H9 (cell line): ENCODE measurements around the gene EAF1. TPM values are rescaled to one million over a fixed set of nuclear protein-coding genes. Genes with fewer than 3 reads are reported as not detected.

ENCODE experiments used
- DNase-seq: peaks from one replicate; pipeline ENCODE4 v3.0.0-alpha.2; 2017
- H2AFZ ChIP-seq: one replicate; pipeline ENCODE4 v1.6.1; 2013; ENCODE audit warnings: mild to moderate bottlenecking, low read length, control low read depth, moderate library complexity
- H2AK5ac ChIP-seq: 2 replicates; pipeline ENCODE4 v1.6.1; 2013; ENCODE audit warnings: low read length, control low read depth, mixed read lengths; ENCODE audit not compliant: insufficient read length
- H2BK120ac ChIP-seq: one replicate; pipeline ENCODE4 v1.6.1; 2013; ENCODE audit warnings: low read depth, mild to moderate bottlenecking, low read length, control low read depth, inconsistent platforms; ENCODE audit not compliant: poor library complexity, severe bottlenecking
- H2BK12ac ChIP-seq: 2 replicates; pipeline ENCODE4 v1.6.1; 2013; ENCODE audit warnings: low read length, control low read depth, mixed read lengths, low read depth; ENCODE audit not compliant: insufficient read length
- H2BK15ac ChIP-seq: 2 replicates; pipeline ENCODE4 v1.6.1; 2013; ENCODE audit warnings: low read depth, low read length, control low read depth
- H2BK20ac ChIP-seq: one replicate; pipeline ENCODE4 v1.6.1; 2013; ENCODE audit warnings: low read depth, mild to moderate bottlenecking, low read length, control low read depth, inconsistent platforms; ENCODE audit not compliant: poor library complexity, severe bottlenecking
- H2BK5ac ChIP-seq: 2 replicates; pipeline ENCODE4 v1.6.1; 2013; ENCODE audit warnings: low read length, control low read depth, mixed read lengths; ENCODE audit not compliant: insufficient read length
- H3K14ac ChIP-seq: 2 replicates; pipeline ENCODE4 v1.6.1; 2013; ENCODE audit warnings: low read length, control low read depth; ENCODE audit not compliant: insufficient read depth
- H3K18ac ChIP-seq: 2 replicates; pipeline ENCODE4 v1.6.1; 2013; ENCODE audit warnings: low read depth, mild to moderate bottlenecking, mixed read lengths, low read length, control low read depth; ENCODE audit not compliant: insufficient read length
- H3K23ac ChIP-seq: 2 replicates; pipeline ENCODE4 v1.6.1; 2013; ENCODE audit warnings: low read length, control low read depth, mixed read lengths, low read depth; ENCODE audit not compliant: insufficient read length
- H3K23me2 ChIP-seq: 2 replicates; pipeline ENCODE4 v1.6.1; 2013; ENCODE audit warnings: low read depth, mild to moderate bottlenecking, mixed read lengths, low read length, control low read depth; ENCODE audit not compliant: insufficient read length, poor library complexity, severe bottlenecking
- H3K27ac ChIP-seq: 2 replicates; pipeline ENCODE4 v1.5.1; 2013; ENCODE audit warnings: low read length, control low read depth, mixed read lengths, low read depth; ENCODE audit not compliant: insufficient read length
- H3K27me3 ChIP-seq: 2 replicates; pipeline ENCODE4 v1.6.1; 2013; ENCODE audit warnings: low read length, control low read depth, inconsistent platforms; ENCODE audit not compliant: insufficient read depth
- H3K4ac ChIP-seq: 2 replicates; pipeline ENCODE4 v1.6.1; 2013; ENCODE audit warnings: low read depth, mild to moderate bottlenecking, control low read depth, inconsistent platforms, low read length, moderate library complexity
- H3K4me1 ChIP-seq: 2 replicates; pipeline ENCODE4 v1.6.1; 2013; ENCODE audit warnings: low read length, control low read depth, inconsistent platforms; ENCODE audit not compliant: insufficient read depth
- H3K4me2 ChIP-seq: 2 replicates; pipeline ENCODE4 v1.6.1; 2013; ENCODE audit warnings: low read length, control low read depth, mixed read lengths; ENCODE audit not compliant: insufficient read length, insufficient read depth
- H3K56ac ChIP-seq: 2 replicates; pipeline ENCODE4 v1.6.1; 2013; ENCODE audit warnings: low read depth, mild to moderate bottlenecking, mixed read lengths, low read length, control low read depth; ENCODE audit not compliant: insufficient read length
- H3K79me1 ChIP-seq: 2 replicates; pipeline ENCODE4 v1.6.1; 2013; ENCODE audit warnings: low read depth, mild to moderate bottlenecking, moderate library complexity, low read length, control low read depth, inconsistent platforms; ENCODE audit not compliant: insufficient read depth, poor library complexity, severe bottlenecking
- H3K79me2 ChIP-seq: 2 replicates; pipeline ENCODE4 v1.6.1; 2013; ENCODE audit warnings: low read length, control low read depth, inconsistent platforms; ENCODE audit not compliant: insufficient read depth
- H3K9ac ChIP-seq: 2 replicates; pipeline ENCODE4 v1.6.1; 2013; ENCODE audit warnings: low read length, control low read depth, mixed read lengths; ENCODE audit not compliant: insufficient read length; ENCODE audit errors: extremely low read depth
- H3K9me3 ChIP-seq: one replicate; pipeline ENCODE4 v1.6.1; 2013; ENCODE audit warnings: low read depth, low read length, inconsistent platforms; ENCODE audit not compliant: control insufficient read depth
- H3T11ph ChIP-seq: one replicate; pipeline ENCODE4 v1.6.1; 2013; ENCODE audit warnings: mild to moderate bottlenecking, low read length, control low read depth, inconsistent platforms
- H4K20me1 ChIP-seq: one replicate; pipeline ENCODE4 v1.6.1; 2013; ENCODE audit not compliant: control insufficient read depth, insufficient read length, insufficient read depth
- H4K5ac ChIP-seq: 2 replicates; pipeline ENCODE4 v1.6.1; 2013; ENCODE audit warnings: low read depth, mild to moderate bottlenecking, mixed read lengths, low read length, control low read depth; ENCODE audit not compliant: insufficient read length
- H4K8ac ChIP-seq: replicated peaks from 2 replicates; pipeline ENCODE4 v1.6.1; 2013; ENCODE audit warnings: low read length, control low read depth, mixed read lengths, low read depth; ENCODE audit not compliant: insufficient read length
- H4K91ac ChIP-seq: 2 replicates; pipeline ENCODE4 v1.6.1; 2013; ENCODE audit warnings: low read depth, mild to moderate bottlenecking, moderate library complexity, mixed read lengths, low read length, control low read depth; ENCODE audit not compliant: insufficient read length
- H3K27ac Mint-ChIP-seq, 3 experiments: 2 replicates in 2 of 3; 3 replicates in 1 of 3; pipeline ENCODE4 v1.8.0; 2020 to 2021; ENCODE audit warnings: mixed read lengths in 3 of 3, mild to moderate bottlenecking in 1 of 3, moderate library complexity in 1 of 3
- H3K27me3 Mint-ChIP-seq: 2 replicates; pipeline ENCODE4 v1.8.0; 2021; ENCODE audit warnings: low read depth, mild to moderate bottlenecking, moderate library complexity, mixed read lengths
- H3K36me3 Mint-ChIP-seq, 3 experiments: 2 replicates in 2 of 3; 3 replicates in 1 of 3; pipeline ENCODE4 v1.8.0; 2020 to 2021; ENCODE audit warnings: low read depth in 3 of 3, mixed read lengths in 3 of 3; ENCODE audit not compliant: insufficient read depth in 1 of 3
- H3K4me1 Mint-ChIP-seq, 2 experiments: 2 replicates each; pipeline ENCODE4 v1.8.0; 2020; ENCODE audit warnings: mixed read lengths in 2 of 2
- H3K4me3 Mint-ChIP-seq, 2 experiments: 2 replicates in 1 of 2; 3 replicates in 1 of 2; pipeline ENCODE4 v1.8.0; 2020 to 2021; ENCODE audit warnings: mild to moderate bottlenecking in 2 of 2, mixed read lengths in 2 of 2, moderate library complexity in 1 of 2
- H3K9me3 Mint-ChIP-seq, 2 experiments: 2 replicates in 1 of 2; 3 replicates in 1 of 2; pipeline ENCODE4 v1.8.0; 2020; ENCODE audit warnings: mild to moderate bottlenecking in 2 of 2, mixed read lengths in 2 of 2, moderate library complexity in 1 of 2
- WGBS: extraction: QIAGEN DNeasy Blood & Tissue Kit; methylation state at CpG from one replicate; pipeline ENCODE4 v1.1.7; 2013; ENCODE audit warnings: missing lambda C conversion rate, low lambda C conversion rate, mixed read lengths; ENCODE audit not compliant: insufficient read length; ENCODE audit errors: extremely low coverage; 5-methylcytosine and 5-hydroxymethylcytosine counted together
- total RNA-seq: library from RNA; stranded (reverse); gene quantifications from 2 replicates; pipeline ENCODE4 v1.2.1, GENCODE V29; 2021
- TF ChIP-seq, protein P1 (sequence below): fragments of 200-600 bp; sonication (generic); conservative IDR thresholded peaks from 3 replicates; pipeline ENCODE4 v1.8.0; 2021; ENCODE audit warnings: antibody characterized with exemption, mild to moderate bottlenecking

The EAF1 gene
- total RNA-seq, 1 experiment from 2014 or later = 34.3 TPM

GRCh38 chr3:15476378-15476777 is 49.0 kb downstream of the EAF1 start:
- Mint-ChIP-seq H3K27me3 (peaks cover 2% of the 10 kb centered on the region), H3K9me3 (no peaks in the 10 kb centered on the region), H3K27ac (no peak overlapping the region), H3K4me3 (no peak overlapping the region), H3K36me3 (no peaks in the 10 kb centered on the region), H3K4me1 (peaks cover 7% of the 10 kb centered on the region in 2 experiments)
- Histone ChIP-seq H2BK20ac (no peak overlapping the region), H3K79me1 (no peaks in the 10 kb centered on the region), H2BK12ac (no peak overlapping the region), H3K4ac (no peak overlapping the region), H3K27me3 (no peaks in the 10 kb centered on the region), H3K18ac (no peak overlapping the region), H3K14ac (no peak overlapping the region), H4K91ac (no peak overlapping the region), H3K79me2 (no peaks in the 10 kb centered on the region), H2BK5ac (no peak overlapping the region), H3K9ac (no peak overlapping the region), H3K23ac (no peak overlapping the region), H3T11ph (no peak overlapping the region), H3K4me1 (no peaks in the 10 kb centered on the region), H3K23me2 (no peaks in the 10 kb centered on the region), H2AK5ac (no peak overlapping the region), H2AFZ (no peak overlapping the region), H3K27ac (no peak overlapping the region), H4K20me1 (no peaks in the 10 kb centered on the region), H3K9me3 (no peaks in the 10 kb centered on the region), H3K4me2 (no peak overlapping the region), H4K8ac (no peak overlapping the region), H4K5ac (no peak overlapping the region), H3K56ac (no peak overlapping the region), H2BK120ac (no peak overlapping the region), H2BK15ac (no peak overlapping the region)
- no peak for DNase-seq
- WGBS = no CpG with 5 or more reads among the region's 3 CpGs
- TF ChIP-seq, protein P1, sequence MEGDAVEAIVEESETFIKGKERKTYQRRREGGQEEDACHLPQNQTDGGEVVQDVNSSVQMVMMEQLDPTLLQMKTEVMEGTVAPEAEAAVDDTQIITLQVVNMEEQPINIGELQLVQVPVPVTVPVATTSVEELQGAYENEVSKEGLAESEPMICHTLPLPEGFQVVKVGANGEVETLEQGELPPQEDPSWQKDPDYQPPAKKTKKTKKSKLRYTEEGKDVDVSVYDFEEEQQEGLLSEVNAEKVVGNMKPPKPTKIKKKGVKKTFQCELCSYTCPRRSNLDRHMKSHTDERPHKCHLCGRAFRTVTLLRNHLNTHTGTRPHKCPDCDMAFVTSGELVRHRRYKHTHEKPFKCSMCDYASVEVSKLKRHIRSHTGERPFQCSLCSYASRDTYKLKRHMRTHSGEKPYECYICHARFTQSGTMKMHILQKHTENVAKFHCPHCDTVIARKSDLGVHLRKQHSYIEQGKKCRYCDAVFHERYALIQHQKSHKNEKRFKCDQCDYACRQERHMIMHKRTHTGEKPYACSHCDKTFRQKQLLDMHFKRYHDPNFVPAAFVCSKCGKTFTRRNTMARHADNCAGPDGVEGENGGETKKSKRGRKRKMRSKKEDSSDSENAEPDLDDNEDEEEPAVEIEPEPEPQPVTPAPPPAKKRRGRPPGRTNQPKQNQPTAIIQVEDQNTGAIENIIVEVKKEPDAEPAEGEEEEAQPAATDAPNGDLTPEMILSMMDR = no peak
